ENCODE results near the gene BET1. TPM values are rescaled to one million over a fixed set of nuclear protein-coding genes. Genes with fewer than 3 reads are reported as not detected.

Gene BET1, protein sequence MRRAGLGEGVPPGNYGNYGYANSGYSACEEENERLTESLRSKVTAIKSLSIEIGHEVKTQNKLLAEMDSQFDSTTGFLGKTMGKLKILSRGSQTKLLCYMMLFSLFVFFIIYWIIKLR
- 17.5 and 18.8 TPM in 2 replicates for total RNA-seq
- long read RNA-seq, transcript BET1-201 (4 exons, 1,504 nt), result major isoform, 63 of 64 reads
- long read RNA-seq, partial matches to known transcripts, result 0 of 64 reads
- long read RNA-seq, other reads (novel, unspliced or antisense), result 1 of 64 reads

- peaks cover 25% of the 10 kb centered on the region for H3K4me1 Mint-ChIP-seq
- no peaks in the 10 kb centered on the region for H3K36me3 Mint-ChIP-seq (ENCODE audit: low read depth)
- H3K27ac Mint-ChIP-seq (ENCODE audit: unreplicated experiment), result peak within 1 kb of the TSS; percentile 98
- peak; percentile 72 for DNase-seq (ENCODE audit: low read depth, low spot score)
- TF ChIP-seq CTCF (conservative IDR thresholded peaks at IDR 0.05), result no peak
- H3K9me3 Mint-ChIP-seq, result no peaks in the 10 kb centered on the region
- peak within 1 kb of the TSS; percentile 99 for H3K4me3 Mint-ChIP-seq
- peaks cover 37% of the 10 kb centered on the region for H3K27me3 Mint-ChIP-seq (ENCODE audit: low read depth)
These were observed at the start of gene BET1 for GRCh38 chr7:94004024-94004951. Gene BET1, minus strand, starts transcription at chr7:94004355. Its CDS starts 139 bp downstream, at chr7:94004216.

GRCh38 chr7:94053532-94053931 is 49.4 kb upstream of the BET1 start:
- H3K27me3 Mint-ChIP-seq (ENCODE audit: low read depth), result no peaks in the 10 kb centered on the region
- TF ChIP-seq CTCF (conservative IDR thresholded peaks at IDR 0.05), result no peak
- H3K36me3 Mint-ChIP-seq (ENCODE audit: low read depth), result no peaks in the 10 kb centered on the region
- no peak for DNase-seq (ENCODE audit: low read depth, low spot score)
- H3K4me3 Mint-ChIP-seq, result no peak overlapping the region
- peaks cover 4% of the 10 kb centered on the region for H3K4me1 Mint-ChIP-seq
- H3K27ac Mint-ChIP-seq (ENCODE audit: unreplicated experiment), result no peak overlapping the region
- no peaks in the 10 kb centered on the region for H3K9me3 Mint-ChIP-seq

GRCh38 chr7:94052398-94053180 is 48.4 kb upstream of the BET1 start:
- no peak overlapping the region for H3K4me3 Mint-ChIP-seq
- no peak for TF ChIP-seq CTCF (conservative IDR thresholded peaks at IDR 0.05)
- H3K27ac Mint-ChIP-seq (ENCODE audit: unreplicated experiment), result no peak overlapping the region
- H3K4me1 Mint-ChIP-seq, result peaks cover 4% of the 10 kb centered on the region
- no peaks in the 10 kb centered on the region for H3K27me3 Mint-ChIP-seq (ENCODE audit: low read depth)
- H3K9me3 Mint-ChIP-seq, result no peaks in the 10 kb centered on the region
- DNase-seq (ENCODE audit: low read depth, low spot score), result no peak
- H3K36me3 Mint-ChIP-seq (ENCODE audit: low read depth), result no peaks in the 10 kb centered on the region

DNA sequence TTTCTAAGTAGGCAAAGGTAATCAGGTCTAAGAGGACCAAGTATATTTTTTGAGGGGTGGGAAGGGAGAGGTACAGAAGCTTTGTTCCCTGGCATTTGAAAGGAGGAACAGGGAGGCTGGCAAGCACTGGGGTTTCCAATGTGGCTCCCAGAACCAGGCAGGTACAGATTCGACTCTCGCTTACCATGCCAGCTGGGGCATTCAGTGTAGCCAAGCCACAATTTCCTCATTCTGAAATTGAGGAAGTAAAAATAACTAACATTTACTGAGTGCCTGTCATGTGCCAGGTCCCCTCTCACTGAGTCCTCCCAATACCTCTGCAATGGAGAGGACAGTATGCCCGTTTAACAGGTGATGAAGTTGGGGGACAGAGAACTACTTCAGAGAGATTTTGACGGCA is 45.9 kb upstream of the BET1 start:
- no peak for DNase-seq (ENCODE audit: low read depth, low spot score)
- Mint-ChIP-seq H3K4me1 (peaks cover 4% of the 10 kb centered on the region), H3K36me3 (ENCODE audit: low read depth) (no peaks in the 10 kb centered on the region), H3K4me3 (no peak overlapping the region), H3K27me3 (ENCODE audit: low read depth) (no peaks in the 10 kb centered on the region), H3K9me3 (no peaks in the 10 kb centered on the region), H3K27ac (ENCODE audit: unreplicated experiment) (no peak overlapping the region)
- TF ChIP-seq CTCF (conservative IDR thresholded peaks at IDR 0.05), result no peak

DNA sequence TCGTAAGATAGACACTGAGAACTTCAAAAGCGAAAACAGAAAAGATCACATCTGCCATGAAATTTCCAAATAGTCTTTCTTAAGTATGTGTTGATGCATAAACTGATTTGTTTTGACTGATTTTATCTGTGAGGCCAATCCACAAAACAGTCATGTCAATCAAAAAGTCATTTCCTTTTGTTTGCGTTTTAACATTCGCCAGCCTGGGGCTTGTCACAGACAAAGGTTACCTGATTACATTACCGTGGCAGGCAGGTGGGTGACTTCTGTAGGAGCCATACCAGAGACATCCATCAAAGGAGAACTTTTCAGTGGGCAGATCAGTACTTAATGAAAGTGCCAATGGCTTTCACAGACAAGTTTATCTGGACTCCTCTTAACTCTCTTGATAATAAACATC is 45.5 kb upstream of the BET1 start:
- Mint-ChIP-seq H3K9me3 (no peaks in the 10 kb centered on the region), H3K4me1 (peaks cover 4% of the 10 kb centered on the region), H3K27me3 (ENCODE audit: low read depth) (no peaks in the 10 kb centered on the region), H3K36me3 (ENCODE audit: low read depth) (no peaks in the 10 kb centered on the region), H3K4me3 (no peak overlapping the region), H3K27ac (ENCODE audit: unreplicated experiment) (no peak overlapping the region)
- no peak for TF ChIP-seq CTCF (conservative IDR thresholded peaks at IDR 0.05)
- DNase-seq (ENCODE audit: low read depth, low spot score), result no peak
